GM12873 (cell line): Measurements from ENCODE around the gene MAD2L2.

ENCODE experiments used
- CTCF ChIP-seq: IDR thresholded peaks from 2 replicates; pipeline ENCODE4 v1.5.1; 2012; ENCODE audit warnings: low read depth, mild to moderate bottlenecking, moderate library complexity, low read length, control low read depth; ENCODE audit not compliant: insufficient read depth; ENCODE audit errors: missing control alignments

Gene MAD2L2

GRCh38 chr1:11670747-11671146, 10.2 kb downstream of the MAD2L2 start:
- no peak for TF ChIP-seq CTCF

- no peak for TF ChIP-seq CTCF
Observed at GRCh38 chr1:11668516-11668915, 12.4 kb downstream of the MAD2L2 start.

GRCh38 chr1:11664336-11665065, 16.4 kb downstream of the MAD2L2 start:
- TF ChIP-seq CTCF, result no peak

- TF ChIP-seq CTCF, result no peak
Observed at GRCh38 chr1:11661103-11661502, 19.8 kb downstream of the MAD2L2 start.

GRCh38 chr1:11659748-11660147, 21.2 kb downstream of the MAD2L2 start:
- TF ChIP-seq CTCF, result no peak

GRCh38 chr1:11658542-11658941, 22.4 kb downstream of the MAD2L2 start:
- no peak for TF ChIP-seq CTCF

GRCh38 chr1:11657654-11658053, 23.3 kb downstream of the MAD2L2 start:
- no peak for TF ChIP-seq CTCF
